Measurements from ENCODE around the gene TEX26.

TEX26 gene

DNA sequence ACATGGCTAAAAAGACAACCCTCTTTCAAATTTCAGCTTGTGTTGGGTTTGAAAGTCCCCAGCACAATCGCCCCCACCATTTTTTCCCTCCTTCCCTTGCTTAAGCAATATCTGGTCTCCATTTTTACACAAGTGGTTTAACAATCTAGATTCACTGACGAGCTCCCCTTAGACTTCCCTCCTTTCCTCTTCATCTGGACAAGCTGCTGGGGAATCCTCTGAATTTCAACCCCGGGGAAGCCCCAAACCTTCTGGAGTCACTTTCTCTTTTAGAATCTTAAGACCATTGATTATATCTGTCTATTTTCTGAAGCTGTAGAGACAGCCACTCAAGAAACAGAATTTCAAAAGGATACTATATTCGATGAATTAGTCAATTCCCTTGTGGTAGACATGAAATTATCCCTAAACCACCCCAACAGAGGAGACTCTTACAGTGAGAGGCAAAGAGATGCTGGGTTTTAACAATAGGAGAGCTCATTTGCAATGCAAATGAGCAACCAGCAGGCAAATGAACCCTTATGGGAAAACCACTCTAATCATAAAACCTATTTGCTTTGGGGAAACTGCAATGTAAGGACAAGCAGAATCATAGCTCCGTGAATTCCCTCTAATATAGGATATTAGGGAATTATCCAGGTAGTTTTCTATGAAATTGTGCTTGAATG, 78.9 kb downstream of the TEX26 start:
- DNase-seq (ENCODE audit: low read depth in 2 of 2, low spot score in 1 of 2): no peak

DNA sequence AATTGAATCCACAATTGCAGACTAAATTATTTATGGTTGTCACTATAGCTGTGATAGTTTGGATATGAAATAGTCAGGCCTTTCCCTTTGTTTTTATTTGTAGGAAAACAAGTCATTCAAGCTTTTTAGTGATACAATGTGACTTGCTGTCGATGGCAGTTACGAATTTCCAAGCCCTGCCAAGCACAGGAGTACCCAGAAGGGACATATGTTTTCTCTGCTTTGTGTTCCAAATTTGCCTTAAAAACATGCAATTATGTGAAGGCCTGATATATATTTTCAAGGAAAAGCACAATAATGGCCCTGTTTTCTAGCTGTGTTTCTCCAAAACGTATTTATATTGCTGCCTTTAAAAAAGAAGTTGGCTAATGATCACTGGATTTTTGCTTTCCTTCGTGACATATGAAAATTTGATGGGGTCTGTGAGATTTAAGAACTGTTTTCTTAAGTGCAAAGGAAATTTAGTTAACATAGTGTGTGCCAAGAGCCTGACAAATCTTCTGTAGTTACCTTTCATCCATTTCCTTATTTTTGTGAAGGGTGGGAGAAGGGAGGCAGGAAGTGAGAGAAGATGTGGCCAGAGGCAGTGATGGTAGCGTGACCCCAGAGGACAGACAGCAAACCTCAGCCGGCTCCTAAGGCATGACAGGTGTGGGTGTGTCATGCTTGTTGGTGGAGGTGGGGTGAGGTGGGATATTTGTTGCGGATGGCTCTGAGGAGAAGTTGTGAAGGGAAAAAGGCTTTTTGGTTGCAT, 79.6 kb downstream of the TEX26 start:
- no peak for DNase-seq (ENCODE audit: low read depth in 2 of 2, low spot score in 1 of 2)

DNA sequence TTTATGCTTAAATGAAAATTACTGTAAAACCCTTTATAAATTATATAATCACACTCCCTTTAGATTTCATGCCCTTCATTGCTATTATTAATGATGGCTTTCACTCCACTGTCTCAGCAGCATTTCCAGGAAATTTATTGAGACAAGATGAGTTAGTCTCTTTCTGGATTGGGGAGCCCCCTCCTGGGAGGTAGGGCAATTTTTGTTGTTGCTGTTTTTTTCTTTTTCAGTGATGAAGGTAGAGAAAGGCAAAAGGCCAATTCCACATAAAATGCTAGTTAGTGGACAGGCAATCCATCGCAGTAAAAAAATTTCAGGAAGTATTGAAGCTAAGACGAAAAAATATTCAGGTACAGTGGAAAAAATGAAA, 80.2 kb downstream of the TEX26 start:
- DNase-seq (ENCODE audit: low read depth in 2 of 2, low spot score in 1 of 2): no peak

DNA sequence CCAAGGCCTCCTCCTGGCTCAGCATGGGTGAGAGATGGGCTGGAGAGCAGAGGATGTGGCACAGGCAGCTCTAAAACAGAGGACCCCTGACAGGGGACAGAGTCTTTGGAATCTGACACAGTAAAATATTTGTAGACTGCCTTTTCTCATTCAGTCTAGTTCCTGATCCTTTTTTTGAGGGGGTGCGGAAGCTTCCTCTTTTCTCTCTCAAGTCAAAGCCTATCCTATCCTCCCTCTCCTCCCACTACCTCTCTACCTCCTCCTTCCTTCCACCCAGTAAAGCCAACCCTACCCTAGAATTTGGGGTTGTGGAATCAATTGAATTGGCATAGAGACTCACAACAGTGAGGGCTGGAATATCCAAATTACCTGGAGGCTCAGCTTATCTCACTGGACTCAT, 82.0 kb downstream of the TEX26 start:
- no peak for DNase-seq (ENCODE audit: low read depth in 2 of 2, low spot score in 1 of 2)

DNA sequence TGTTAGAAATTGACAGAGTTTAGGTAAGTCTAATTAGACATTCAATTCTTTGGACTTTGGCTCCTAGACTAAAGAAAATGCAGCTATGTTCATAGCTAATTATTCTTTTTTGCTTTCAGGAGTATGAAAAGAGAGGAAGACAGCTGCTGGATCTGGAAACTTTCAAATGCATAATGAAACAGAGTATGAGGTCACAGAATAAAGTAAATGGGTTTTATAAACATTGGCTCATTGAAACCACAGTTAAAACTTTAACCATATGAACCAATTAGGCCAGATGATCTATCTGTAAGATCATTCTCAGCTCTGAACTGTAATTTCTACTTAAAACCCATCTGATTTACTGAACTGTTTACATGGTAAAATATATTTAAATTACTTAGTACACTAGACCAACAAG, 82.7 kb downstream of the TEX26 start:
- no peak for DNase-seq (ENCODE audit: low read depth in 2 of 2, low spot score in 1 of 2)

DNA sequence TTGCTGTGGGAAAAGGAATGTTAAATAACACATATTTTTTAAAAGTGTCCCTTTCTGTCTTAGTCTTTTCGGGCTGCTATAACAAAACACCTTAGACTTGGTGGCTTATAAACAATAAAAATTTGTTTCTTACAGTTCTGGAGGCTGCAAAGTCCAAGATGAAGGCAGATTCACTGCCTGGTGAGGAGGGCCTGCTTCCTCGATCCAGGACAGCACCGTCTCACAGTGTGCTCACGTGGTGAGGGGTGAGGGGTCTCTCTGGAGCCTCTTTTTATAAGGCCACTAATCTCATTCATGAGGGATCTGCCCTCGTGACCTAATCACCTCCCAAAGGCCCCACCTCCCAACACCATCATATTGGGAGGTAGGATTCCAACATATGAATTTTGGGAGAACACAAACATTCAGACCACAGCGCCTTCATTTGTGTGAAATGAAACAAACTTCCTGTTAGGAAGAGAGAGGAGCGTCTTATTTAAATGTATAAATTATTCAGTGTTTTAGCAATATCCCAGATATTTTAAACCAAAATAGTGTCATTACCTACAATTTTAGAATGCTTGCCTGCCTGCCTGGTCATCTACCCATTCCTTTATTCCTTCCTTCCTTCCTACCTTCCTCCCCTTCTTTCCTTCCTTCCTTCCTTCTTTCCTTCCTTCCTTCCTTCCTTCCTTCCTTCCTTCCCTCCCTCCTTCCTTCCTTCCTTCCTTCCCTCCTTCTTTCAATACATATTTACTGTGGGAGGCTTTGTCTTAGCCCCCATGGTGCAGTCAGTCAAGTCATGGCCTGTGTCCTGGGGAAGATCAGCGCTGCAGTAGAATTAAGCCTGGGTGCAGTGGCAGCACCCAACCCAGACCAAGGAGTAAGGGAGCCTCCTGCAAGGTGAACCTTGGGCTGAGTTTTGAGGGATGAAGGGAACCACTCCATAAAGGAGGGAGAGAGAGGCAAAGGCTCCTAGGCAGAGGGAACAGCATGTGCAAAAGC, 84.2 kb downstream of the TEX26 start:
- no peak for DNase-seq (ENCODE audit: low read depth in 2 of 2, low spot score in 1 of 2)

DNA sequence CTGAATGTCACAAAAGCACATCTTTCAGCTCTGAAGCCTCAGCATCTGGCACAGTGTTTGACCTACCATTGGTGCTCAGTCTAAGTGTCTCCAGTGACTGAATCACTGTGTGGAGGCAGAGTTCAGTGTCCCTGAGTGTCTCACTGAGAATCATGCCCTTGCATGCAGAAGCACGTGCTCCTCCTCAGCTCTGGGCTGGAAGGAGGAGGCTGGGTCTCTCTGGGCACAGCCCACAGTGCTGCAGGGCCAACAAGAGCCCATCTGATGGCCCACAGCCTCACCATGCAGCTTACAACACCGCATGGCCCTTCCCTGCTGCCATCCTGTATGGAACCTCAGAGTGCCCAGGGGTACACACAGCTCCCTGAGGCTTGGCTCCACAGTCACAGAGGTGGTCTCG, 86.1 kb downstream of the TEX26 start:
- DNase-seq (ENCODE audit: low read depth in 2 of 2, low spot score in 1 of 2): no peak

DNA sequence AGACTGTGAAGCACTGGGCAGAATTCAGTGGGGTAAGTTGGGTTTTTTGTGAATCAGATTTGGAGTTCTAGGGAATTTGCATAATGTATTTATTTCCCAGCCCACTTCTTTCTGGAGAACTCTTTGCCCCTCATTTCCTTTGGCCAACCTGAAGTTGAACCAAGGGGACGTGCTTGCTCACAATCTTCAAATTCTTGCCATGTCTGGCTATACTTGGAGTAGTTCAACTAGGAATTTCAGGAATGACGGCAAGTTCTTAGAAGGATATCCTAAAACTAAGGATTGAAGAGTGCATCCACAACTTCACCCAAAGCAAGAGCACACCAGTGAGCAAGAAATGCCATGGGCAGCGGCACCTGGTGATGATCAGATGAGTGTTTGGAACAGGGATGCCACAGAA, 88.5 kb downstream of the TEX26 start:
- DNase-seq (ENCODE audit: low read depth in 2 of 2, low spot score in 1 of 2): no peak

DNA sequence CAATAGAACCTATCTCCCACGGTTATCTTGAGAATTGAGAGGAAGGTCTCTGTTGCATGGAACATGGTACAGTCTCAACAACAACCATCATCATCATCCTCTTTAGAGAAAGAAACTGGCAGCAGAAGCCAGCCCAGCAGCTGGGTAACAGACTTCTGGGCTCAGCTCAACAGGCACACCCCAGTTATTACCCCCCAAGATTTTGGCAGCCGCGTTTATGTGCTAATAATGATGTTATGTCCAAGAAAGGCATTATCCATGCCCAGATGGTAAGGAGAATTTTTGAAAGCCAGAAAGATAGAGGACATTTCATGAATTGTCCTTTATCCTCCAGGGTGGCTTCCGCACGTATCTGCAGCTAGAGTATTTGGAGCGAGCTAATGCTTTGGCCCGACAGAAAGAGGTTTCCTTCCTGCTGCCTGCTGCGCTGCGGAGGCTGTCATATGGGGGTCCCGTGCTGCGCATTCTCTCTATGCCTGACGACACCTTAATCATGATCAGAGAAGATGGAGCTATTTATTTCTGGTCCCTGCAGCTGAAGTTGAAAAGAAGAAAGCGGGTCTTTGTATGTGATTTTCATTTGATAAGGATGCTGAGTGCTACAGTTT, 89.9 kb downstream of the TEX26 start:
- no peak for DNase-seq (ENCODE audit: low read depth in 2 of 2, low spot score in 1 of 2)

DNA sequence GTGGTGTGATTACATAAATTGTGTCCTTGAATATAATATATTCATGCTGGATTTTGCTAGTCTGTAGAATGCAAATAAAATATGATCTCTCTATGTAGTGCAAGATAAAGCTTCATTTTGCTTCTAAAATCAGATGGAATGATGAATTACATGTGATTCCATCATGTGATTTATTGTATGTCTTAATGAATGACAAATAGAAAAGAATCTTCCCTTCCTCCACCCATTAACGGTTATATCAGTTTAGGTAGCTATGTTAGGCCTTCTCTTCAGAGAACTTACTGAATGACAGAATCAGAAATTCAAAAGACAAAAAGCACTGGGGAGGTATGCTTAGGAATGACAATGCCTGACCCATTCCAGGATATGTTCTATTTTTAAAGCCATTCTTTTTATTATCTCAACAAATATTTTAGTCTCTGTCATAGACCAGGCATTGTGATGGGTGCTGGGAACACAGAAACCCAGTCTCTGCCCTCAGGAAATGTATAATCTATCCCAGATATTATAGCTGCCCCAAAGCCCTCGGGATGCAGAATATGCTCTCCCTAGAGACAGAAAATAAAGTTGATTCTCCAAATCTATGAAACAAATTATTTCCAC, 90.6 kb downstream of the TEX26 start:
- DNase-seq (ENCODE audit: low read depth in 2 of 2, low spot score in 1 of 2): no peak

Data from stimulated activated CD8-positive, alpha-beta memory T cell treated with anti-CD3 and anti-CD28 coated beads, Interleukin-4, amount 100 ng/mL, for 1 hour (primary cell).